BE2C (cell line): Measurements from ENCODE around the gene PTPRE.
"Not testable (repeated sequence)": the region's sequence is repeated elsewhere in the genome, so short reads cannot be mapped to it uniquely, and the experiment has no call there.

Source experiments
- DNase-seq: peaks from one replicate; pipeline ENCODE4 v3.0.0-alpha.2; 2020
- H3K27me3 ChIP-seq: fragments of 250-450 bp; sonication (Bioruptor Pico); 2 replicates; pipeline ENCODE4 v1.5.1; 2020; ENCODE audit warnings: mild to moderate bottlenecking
- H3K36me3 ChIP-seq: fragments of 250-450 bp; sonication (Bioruptor Pico); 2 replicates; pipeline ENCODE4 v1.5.1; 2020; ENCODE audit warnings: mild to moderate bottlenecking
- H3K4me1 ChIP-seq: fragments of 250-450 bp; sonication (Bioruptor Pico); 2 replicates; pipeline ENCODE4 v1.5.1; 2020
- H3K4me3 ChIP-seq: 2 replicates; pipeline ENCODE4 v1.5.1; 2011; ENCODE audit warnings: low read depth, low read length
- H3K9me3 ChIP-seq: fragments of 250-450 bp; sonication (Bioruptor Pico); 2 replicates; pipeline ENCODE4 v1.5.1; 2020
- CTCF ChIP-seq: IDR thresholded peaks from 2 replicates; pipeline ENCODE4 v1.5.1; 2012; ENCODE audit warnings: mild to moderate bottlenecking, low read depth, low read length

PTPRE gene

DNA sequence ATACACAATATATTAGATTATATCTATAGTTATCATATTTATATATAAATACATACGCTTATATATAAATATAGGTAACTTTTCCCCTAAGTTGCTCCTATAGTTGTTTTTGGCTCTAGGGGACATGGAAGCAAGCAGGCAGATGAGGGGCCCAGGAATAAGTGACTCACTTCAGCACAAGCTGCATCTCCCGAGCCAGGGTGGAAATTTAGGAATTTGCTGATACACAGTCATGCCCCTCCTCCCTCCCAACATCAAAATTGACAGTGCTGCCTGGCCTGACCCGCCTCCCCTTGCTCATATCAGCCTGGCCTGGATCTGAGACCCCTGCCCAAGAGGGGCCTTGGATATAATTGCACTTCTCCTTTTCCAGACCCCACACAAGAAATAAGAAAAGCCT lies 185.6 kb downstream of the PTPRE start:
- Histone ChIP-seq H3K4me3 (no peak overlapping the region), H3K4me1 (no peaks in the 10 kb centered on the region), H3K9me3 (no peaks in the 10 kb centered on the region), H3K36me3 (peaks cover 2% of the 10 kb centered on the region), H3K27me3 (no peaks in the 10 kb centered on the region)
- TF ChIP-seq CTCF, result no peak
- no peak for DNase-seq

DNA sequence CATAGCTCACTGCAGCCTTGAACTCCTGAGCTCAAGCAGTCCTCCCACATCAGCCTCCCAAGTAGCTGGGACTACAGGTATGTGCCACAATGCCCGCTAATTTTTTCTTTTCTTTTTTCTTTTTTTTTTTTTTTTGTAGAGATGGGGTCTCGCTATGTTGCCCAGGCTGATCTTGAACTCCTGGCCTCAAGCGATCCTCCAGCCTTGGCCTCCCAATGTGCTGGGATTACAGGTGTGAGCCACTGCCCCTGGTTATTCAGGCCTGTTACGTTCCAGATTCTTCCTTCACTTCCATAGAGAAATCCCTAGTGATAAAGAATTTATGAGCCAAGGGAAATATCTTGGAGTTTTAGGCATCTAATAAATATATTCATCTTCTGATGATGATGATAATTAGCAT lies 187.7 kb downstream of the PTPRE start:
- H3K27me3 ChIP-seq, H3K4me3 ChIP-seq, H3K4me1 ChIP-seq, H3K9me3 ChIP-seq, DNase-seq: not testable (repeated sequence)
- H3K36me3 ChIP-seq, result peaks cover 20% of the 10 kb centered on the region

- H3K9me3 ChIP-seq, result no peaks in the 10 kb centered on the region
- H3K36me3 ChIP-seq, result peaks cover 25% of the 10 kb centered on the region
- H3K27me3 ChIP-seq, result no peaks in the 10 kb centered on the region
- no peaks in the 10 kb centered on the region for H3K4me1 ChIP-seq
- no peak for TF ChIP-seq CTCF
- no peak overlapping the region for H3K4me3 ChIP-seq
- no peak for DNase-seq
These were observed 188.3 kb downstream of the PTPRE start for GRCh38 chr10:128095027-128095752.

GRCh38 chr10:128095753-128096469 lies 189.0 kb downstream of the PTPRE start:
- no peaks in the 10 kb centered on the region for H3K4me1 ChIP-seq
- no peaks in the 10 kb centered on the region for H3K27me3 ChIP-seq
- H3K36me3 ChIP-seq, result peaks cover 31% of the 10 kb centered on the region
- no peaks in the 10 kb centered on the region for H3K9me3 ChIP-seq
- no peak for TF ChIP-seq CTCF
- DNase-seq, result no peak
- H3K4me3 ChIP-seq, result no peak overlapping the region

DNA sequence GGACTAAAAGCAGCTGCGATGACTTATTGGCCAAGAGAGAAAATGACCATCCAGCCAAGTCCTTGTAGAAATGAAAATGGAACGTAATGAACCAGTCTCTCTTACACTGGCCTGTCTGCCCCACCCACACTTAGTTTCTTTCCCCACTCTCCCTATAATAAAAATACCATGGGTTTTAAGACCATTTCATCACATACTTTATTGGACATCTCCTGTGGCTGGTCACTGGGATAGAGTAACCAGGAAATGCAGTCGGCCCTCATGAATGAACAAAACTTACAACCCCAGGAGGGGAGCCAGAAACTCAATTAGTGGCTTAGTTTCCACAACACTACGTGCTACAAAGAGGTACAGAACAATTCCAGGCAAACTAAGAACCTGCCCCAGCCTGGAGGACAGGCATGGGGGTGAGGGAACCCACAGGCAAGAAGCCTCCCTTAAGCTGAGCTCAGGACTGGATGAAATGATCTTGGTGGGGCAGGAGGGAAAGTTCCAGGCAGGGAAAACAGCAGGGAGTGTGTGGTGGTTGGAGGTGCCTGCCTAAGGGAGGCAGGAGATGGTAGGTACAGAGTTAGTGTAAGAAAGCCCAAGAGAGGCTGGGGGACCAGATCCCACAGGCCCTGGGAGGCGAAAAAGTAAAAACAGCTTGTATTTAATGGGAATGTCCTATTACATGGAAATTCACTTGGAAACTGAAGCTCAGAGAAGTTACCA lies 189.7 kb downstream of the PTPRE start:
- TF ChIP-seq CTCF, result no peak
- H3K36me3 ChIP-seq, result peaks cover 34% of the 10 kb centered on the region
- no peak overlapping the region for H3K4me3 ChIP-seq
- no peaks in the 10 kb centered on the region for H3K27me3 ChIP-seq
- H3K4me1 ChIP-seq, result no peaks in the 10 kb centered on the region
- no peak for DNase-seq
- H3K9me3 ChIP-seq, result no peaks in the 10 kb centered on the region

DNA sequence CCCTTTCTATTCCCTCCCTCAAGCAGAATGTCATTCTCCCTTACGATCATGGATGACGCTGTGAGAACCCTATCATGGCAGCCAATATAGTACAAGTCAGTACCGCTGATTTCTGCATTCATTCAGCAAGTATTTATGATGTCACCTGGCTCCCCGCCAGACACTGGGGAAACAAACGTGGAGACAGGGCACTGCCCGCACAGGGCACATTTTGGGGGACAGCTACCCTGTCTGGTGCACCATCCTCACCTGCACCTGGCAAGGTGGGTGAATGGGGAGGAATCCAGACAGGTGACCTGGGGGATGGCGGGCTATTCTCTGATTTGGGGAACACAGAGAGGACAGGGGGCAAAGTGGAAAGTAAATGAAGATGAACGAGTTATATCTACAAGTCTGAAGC lies 190.9 kb downstream of the PTPRE start:
- no peak for TF ChIP-seq CTCF
- Histone ChIP-seq H3K4me3 (no peak overlapping the region), H3K27me3 (no peaks in the 10 kb centered on the region), H3K4me1 (no peaks in the 10 kb centered on the region), H3K9me3 (no peaks in the 10 kb centered on the region), H3K36me3 (peaks cover 42% of the 10 kb centered on the region)
- DNase-seq, result no peak
